Uterus (tissue), 4 donors: Measurements from ENCODE around the gene ERG. TPM values are rescaled to one million over a fixed set of nuclear protein-coding genes. Genes with fewer than 3 reads are reported as not detected.

ENCODE experiments used
- DNase-seq, 2 donors: peaks; one replicate each; pipeline ENCODE4 v3.0.0-alpha.2; 2019 to 2020
- H3K27ac ChIP-seq, 2 donors: fragments of 200-600 bp; sonication (generic); 1 replicate in 1 of 2; 2 replicates in 1 of 2; pipeline ENCODE4 v1.5.1; 2016 to 2018
- H3K27me3 ChIP-seq, 2 donors: fragments of 200-600 bp; sonication (generic); one replicate each; pipeline ENCODE4 v1.5.1; 2018 to 2019; ENCODE audit warnings: control low read depth in 1 of 2
- H3K36me3 ChIP-seq, 2 donors: fragments of 200-600 bp; sonication (generic); one replicate each; pipeline ENCODE4 v1.5.1; 2019; ENCODE audit warnings: control low read depth in 1 of 2
- H3K4me1 ChIP-seq, 2 donors: fragments of 200-600 bp; sonication (generic); one replicate each; pipeline ENCODE4 v1.5.1; 2018 to 2019; ENCODE audit warnings: control low read depth in 1 of 2
- H3K4me3 ChIP-seq, 2 donors: fragments of 200-600 bp; sonication (generic); 1 replicate in 1 of 2; 2 replicates in 1 of 2; pipeline ENCODE4 v1.5.1; 2018 to 2019; ENCODE audit warnings: mild to moderate bottlenecking in 1 of 2
- H3K9me3 ChIP-seq, 2 donors: fragments of 200-600 bp; sonication (generic); one replicate each; pipeline ENCODE4 v1.5.1; 2019; ENCODE audit warnings: control low read depth in 1 of 2
- POLR2A ChIP-seq, 2 donors: fragments of 450-650 bp; IDR thresholded peaks; one replicate each; pipeline ENCODE4 v1.6.1; 2016; ENCODE audit warnings: antibody characterized with exemption in 2 of 2, mild to moderate bottlenecking in 1 of 2, moderate library complexity in 1 of 2
- intact Hi-C: fragments of 100-400 bp; cut with DNase I; formaldehyde crosslinking; loops from one replicate; pipeline ENCODE4 v1.15.1; 2023; ENCODE audit warnings: low total_unique reads
- total RNA-seq, 4 donors: library from RNA; depleted of rRNA in 3 of 4; stranded (reverse); fragments of >200 nt in 3 of 4; gene quantifications; one replicate each; pipeline versions ENCODE4 v1.1.0 to v1.2.4, GENCODE V29; 2014 to 2023
- TF ChIP-seq, protein P1 (sequence below), 4 experiments: fragments of 200-600 bp in 2 of 4; fragments of 450-650 bp in 2 of 4; sonication (generic) in 2 of 4; IDR thresholded peaks; one replicate each; pipeline ENCODE4 v1.5.1; 2016 to 2019; ENCODE audit warnings: antibody characterized with exemption in 4 of 4, mild to moderate bottlenecking in 2 of 4, moderate library complexity in 1 of 4
- donor health status: DM: yes; HTN: yes; CAD: no.

ERG gene
- total RNA-seq, 4 donors from 2014 or later = 10.4 to 78.6 (median 31.1) TPM

DNA sequence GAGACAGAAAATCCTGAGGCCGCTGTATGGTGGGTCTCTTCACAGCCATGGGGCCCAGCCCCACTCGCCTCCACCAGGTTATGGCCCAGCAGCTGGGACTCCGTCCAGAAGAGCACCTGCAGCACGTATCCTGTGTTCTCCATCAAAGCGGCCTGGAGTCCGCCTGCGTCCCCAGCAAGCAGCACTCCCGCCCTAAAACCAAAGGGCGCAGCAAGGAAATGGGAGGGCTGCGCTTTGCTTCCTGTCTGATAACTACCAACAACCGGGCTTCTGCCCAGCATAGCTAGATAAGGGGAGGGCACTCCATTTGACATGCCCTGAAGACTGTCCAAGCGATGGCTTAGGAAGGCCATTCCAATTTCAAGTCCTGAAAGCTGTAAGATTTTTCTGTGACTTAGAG, 121.6 kb downstream of the ERG start:
- no peaks in the 10 kb centered on the region for H3K9me3 ChIP-seq
- no peaks in the 10 kb centered on the region for H3K36me3 ChIP-seq
- intact Hi-C loops = no loop called here
- TF ChIP-seq, protein P1, sequence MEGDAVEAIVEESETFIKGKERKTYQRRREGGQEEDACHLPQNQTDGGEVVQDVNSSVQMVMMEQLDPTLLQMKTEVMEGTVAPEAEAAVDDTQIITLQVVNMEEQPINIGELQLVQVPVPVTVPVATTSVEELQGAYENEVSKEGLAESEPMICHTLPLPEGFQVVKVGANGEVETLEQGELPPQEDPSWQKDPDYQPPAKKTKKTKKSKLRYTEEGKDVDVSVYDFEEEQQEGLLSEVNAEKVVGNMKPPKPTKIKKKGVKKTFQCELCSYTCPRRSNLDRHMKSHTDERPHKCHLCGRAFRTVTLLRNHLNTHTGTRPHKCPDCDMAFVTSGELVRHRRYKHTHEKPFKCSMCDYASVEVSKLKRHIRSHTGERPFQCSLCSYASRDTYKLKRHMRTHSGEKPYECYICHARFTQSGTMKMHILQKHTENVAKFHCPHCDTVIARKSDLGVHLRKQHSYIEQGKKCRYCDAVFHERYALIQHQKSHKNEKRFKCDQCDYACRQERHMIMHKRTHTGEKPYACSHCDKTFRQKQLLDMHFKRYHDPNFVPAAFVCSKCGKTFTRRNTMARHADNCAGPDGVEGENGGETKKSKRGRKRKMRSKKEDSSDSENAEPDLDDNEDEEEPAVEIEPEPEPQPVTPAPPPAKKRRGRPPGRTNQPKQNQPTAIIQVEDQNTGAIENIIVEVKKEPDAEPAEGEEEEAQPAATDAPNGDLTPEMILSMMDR (IDR thresholded peaks at IDR 0.05) = no peak
- no peak for TF ChIP-seq POLR2A (IDR thresholded peaks at IDR 0.05)
- no peaks in the 10 kb centered on the region for H3K27me3 ChIP-seq
- no peak overlapping the region for H3K4me3 ChIP-seq
- peak overlapping the region in 1 of 2 donors; percentile 29 for H3K27ac ChIP-seq
- peak in 1 of 2 donors; percentile 23 for DNase-seq
- H3K4me1 ChIP-seq = no peaks in the 10 kb centered on the region

DNA sequence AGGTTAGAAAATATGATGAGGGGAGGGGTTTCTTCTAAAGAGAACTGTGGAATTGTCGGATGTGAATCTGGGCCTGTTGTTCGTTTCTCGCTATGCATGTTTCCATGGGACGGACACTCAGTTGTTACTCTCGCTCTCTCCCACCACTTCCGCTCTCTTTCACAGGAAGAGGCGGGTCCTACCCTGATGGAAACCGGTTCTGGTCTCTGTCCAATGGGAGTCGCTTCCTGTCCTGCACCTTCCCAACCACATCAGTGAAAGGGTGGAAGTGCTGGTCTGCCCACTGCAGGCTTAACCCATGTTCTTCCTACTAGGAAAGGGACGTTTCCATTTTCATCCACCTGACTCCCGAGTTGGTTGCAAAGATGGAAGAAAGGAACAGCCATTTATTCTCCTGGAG, 122.0 kb downstream of the ERG start:
- no peak for TF ChIP-seq POLR2A (IDR thresholded peaks at IDR 0.05)
- TF ChIP-seq, protein P1 (IDR thresholded peaks at IDR 0.05) = no peak
- Histone ChIP-seq H3K4me1 (no peaks in the 10 kb centered on the region), H3K9me3 (no peaks in the 10 kb centered on the region), H3K27me3 (no peaks in the 10 kb centered on the region), H3K4me3 (no peak overlapping the region), H3K36me3 (no peaks in the 10 kb centered on the region), H3K27ac (peak overlapping the region in 1 of 2 donors; percentile 29)
- DNase-seq = no peak
- intact Hi-C loops = no loop called here

DNA sequence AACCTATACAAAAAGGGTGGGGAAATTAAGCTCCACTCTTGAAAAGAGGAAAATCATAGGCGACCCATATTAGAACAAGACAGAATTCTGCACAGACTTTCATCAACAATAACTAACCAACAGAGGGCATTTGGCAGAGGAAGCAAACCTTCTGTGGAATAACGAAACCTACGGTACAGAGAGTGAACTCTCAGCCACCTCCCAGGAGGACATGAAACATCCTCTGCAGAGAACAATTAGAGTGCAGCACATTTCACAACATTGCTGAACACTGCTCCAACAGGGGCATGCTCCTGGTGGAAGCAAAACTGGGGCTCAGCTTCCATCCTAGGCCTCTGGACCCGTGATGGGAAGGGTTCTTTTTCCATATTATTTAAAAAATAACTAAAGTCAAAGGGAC, 130.6 kb downstream of the ERG start:
- Histone ChIP-seq H3K9me3 (no peaks in the 10 kb centered on the region), H3K27ac (no peak overlapping the region), H3K4me1 (no peaks in the 10 kb centered on the region), H3K36me3 (no peaks in the 10 kb centered on the region), H3K4me3 (no peak overlapping the region), H3K27me3 (no peaks in the 10 kb centered on the region)
- no peak for DNase-seq
- intact Hi-C loops = no loop called here
- TF ChIP-seq, protein P1 (IDR thresholded peaks at IDR 0.05) = no peak
- no peak for TF ChIP-seq POLR2A (IDR thresholded peaks at IDR 0.05)

DNA sequence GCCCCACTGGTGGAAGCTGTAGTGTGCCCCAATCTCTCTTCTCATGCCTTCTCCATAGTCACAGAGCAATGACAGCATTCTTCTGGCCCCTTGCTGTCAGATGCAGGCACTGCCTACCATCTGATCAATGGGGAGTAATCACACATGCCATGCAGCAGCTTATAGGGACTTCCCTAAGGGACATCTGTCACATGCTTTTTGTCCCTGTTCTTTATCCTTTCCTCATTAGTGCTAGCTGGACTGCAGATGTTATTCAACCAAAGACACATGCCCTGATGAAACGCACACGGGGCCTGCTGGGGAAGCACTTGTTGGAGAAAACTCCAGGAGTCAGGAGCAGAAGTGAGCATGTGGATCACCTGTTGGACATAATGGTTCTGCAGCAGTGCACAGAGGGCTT, 132.8 kb downstream of the ERG start:
- no peaks in the 10 kb centered on the region for H3K36me3 ChIP-seq
- H3K27me3 ChIP-seq = no peaks in the 10 kb centered on the region
- H3K4me3 ChIP-seq = no peak overlapping the region
- H3K27ac ChIP-seq = no peak overlapping the region
- intact Hi-C loops = no loop called here
- no peaks in the 10 kb centered on the region for H3K9me3 ChIP-seq
- DNase-seq = no peak
- no peaks in the 10 kb centered on the region for H3K4me1 ChIP-seq
- TF ChIP-seq POLR2A (IDR thresholded peaks at IDR 0.05) = no peak
- TF ChIP-seq, protein P1 (IDR thresholded peaks at IDR 0.05) = no peak

DNA sequence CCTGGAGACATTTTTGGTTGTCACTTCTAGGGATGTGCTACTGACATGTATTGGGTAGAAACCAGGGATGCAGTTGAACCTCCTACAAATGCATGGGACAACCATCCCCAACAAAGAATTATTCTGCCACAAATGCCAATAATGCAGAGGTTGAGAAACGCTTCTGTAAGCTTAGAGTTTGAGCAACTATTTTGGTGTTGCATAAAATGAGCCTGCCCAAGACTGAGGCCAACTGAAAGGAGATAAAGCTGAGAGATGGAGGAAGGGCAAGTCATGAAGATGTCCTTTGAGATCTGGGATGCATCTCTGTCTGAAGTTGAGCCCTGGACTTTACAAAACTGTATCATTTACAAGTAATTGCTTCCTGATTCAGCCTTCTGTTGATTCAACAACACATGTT, 134.6 kb downstream of the ERG start:
- Histone ChIP-seq H3K27ac (no peak overlapping the region), H3K4me1 (no peaks in the 10 kb centered on the region), H3K36me3 (no peaks in the 10 kb centered on the region), H3K9me3 (no peaks in the 10 kb centered on the region), H3K4me3 (no peak overlapping the region), H3K27me3 (no peaks in the 10 kb centered on the region)
- TF ChIP-seq POLR2A (IDR thresholded peaks at IDR 0.05) = no peak
- TF ChIP-seq, protein P1 (IDR thresholded peaks at IDR 0.05) = no peak
- intact Hi-C loops = no loop called here
- DNase-seq = no peak
